IMR-90 (cell line): ENCODE data around the gene OR51D1. TPM values are rescaled to one million over a fixed set of nuclear protein-coding genes. Genes with fewer than 3 reads are reported as not detected.

ENCODE experiments used
- ATAC-seq: fragments of 200-7000 bp; cut with Tn5 transposase; 2 replicates; pipeline ENCODE4 v1.9.1; 2020; ENCODE audit warnings: low read depth, mild to moderate bottlenecking, moderate library complexity
- BruUV-seq: library from RNA; stranded (reverse); fragments of 400-500 nt; replicated peaks from 2 replicates; lab custom pipeline; 2021; lab: Mats Ljungman, UMichigan
- CTCF ChIA-PET: fragments of 300-600 bp; formaldehyde crosslinking; extraction: SDS; loops from one replicate; lab custom pipeline; 2021; ENCODE audit warnings: antibody characterized with exemption; lab: Yijun Ruan, JAX
- POLR2A ChIA-PET: fragments of 300-600 bp; sonication (Branson Sonifier 250); formaldehyde crosslinking; loops from one replicate; lab custom pipeline; 2022; ENCODE audit warnings: antibody characterized with exemption; ENCODE audit not compliant: unreplicated experiment; lab: Charles Lee
- DNase-seq: peaks from one replicate; pipeline ENCODE4 v3.0.0; 2013
- H2AFZ ChIP-seq: replicated peaks from 2 replicates; pipeline ENCODE3; 2013; ENCODE audit warnings: low read length, mild to moderate bottlenecking; ENCODE audit not compliant: poor library complexity
- H2AK5ac ChIP-seq: 2 replicates; pipeline ENCODE4 v1.6.1; 2013; ENCODE audit warnings: low read depth, low read length, inconsistent platforms
- H2AK9ac ChIP-seq: replicated peaks from 2 replicates; pipeline ENCODE3; 2013; ENCODE audit warnings: mild to moderate bottlenecking, low read depth, low read length, moderate library complexity; ENCODE audit not compliant: poor library complexity
- H2BK120ac ChIP-seq: 2 replicates; pipeline ENCODE4 v1.6.1; 2013; ENCODE audit warnings: low read depth, low read length, inconsistent platforms
- H2BK15ac ChIP-seq: 3 replicates; pipeline ENCODE4 v1.6.1; 2013; ENCODE audit warnings: low read depth, low read length, inconsistent platforms
- H2BK20ac ChIP-seq: 2 replicates; pipeline ENCODE4 v1.6.1; 2013; ENCODE audit warnings: low read depth, mild to moderate bottlenecking, inconsistent platforms, low read length, moderate library complexity
- H2BK5ac ChIP-seq: 2 replicates; pipeline ENCODE4 v1.6.1; 2013; ENCODE audit warnings: mild to moderate bottlenecking, low read depth, low read length, inconsistent platforms; ENCODE audit not compliant: poor library complexity, severe bottlenecking
- H3K14ac ChIP-seq: replicated peaks from 2 replicates; pipeline ENCODE4 v1.6.1; 2013; ENCODE audit warnings: low read depth, low read length, inconsistent platforms
- H3K18ac ChIP-seq: 2 replicates; pipeline ENCODE4 v1.6.1; 2013; ENCODE audit warnings: low read depth, low read length, control low read depth
- H3K23ac ChIP-seq: 2 replicates; pipeline ENCODE4 v1.6.1; 2013; ENCODE audit warnings: low read depth, low read length, inconsistent platforms
- H3K27ac ChIP-seq: 2 replicates; pipeline ENCODE4 v1.5.1; 2013; ENCODE audit warnings: mild to moderate bottlenecking, control low read depth, low read length; ENCODE audit not compliant: insufficient read depth
- H3K27me3 ChIP-seq: 2 replicates; pipeline ENCODE4 v1.6.1; 2013; ENCODE audit warnings: low read length; ENCODE audit not compliant: control insufficient read depth, insufficient read depth
- H3K36me3 ChIP-seq: 2 replicates; pipeline ENCODE4 v1.6.1; 2013; ENCODE audit warnings: low read length, mixed read lengths; ENCODE audit not compliant: control insufficient read depth, insufficient read depth
- H3K4ac ChIP-seq: 2 replicates; pipeline ENCODE4 v1.6.1; 2013; ENCODE audit warnings: low read depth, low read length, inconsistent platforms
- H3K4me1 ChIP-seq: 2 replicates; pipeline ENCODE4 v1.6.1; 2013; ENCODE audit warnings: low read length, mixed read lengths; ENCODE audit not compliant: control insufficient read depth, insufficient read depth
- H3K4me2 ChIP-seq: 2 replicates; pipeline ENCODE4 v1.6.1; 2013; ENCODE audit warnings: low read depth, mild to moderate bottlenecking, control low read depth, low read length, moderate library complexity
- H3K4me3 ChIP-seq: 2 replicates; pipeline ENCODE4 v1.5.1; 2013; ENCODE audit warnings: low read depth, mild to moderate bottlenecking, control low read depth, low read length, moderate library complexity; ENCODE audit not compliant: insufficient read depth
- H3K56ac ChIP-seq: 2 replicates; pipeline ENCODE4 v1.6.1; 2013; ENCODE audit warnings: low read length, inconsistent platforms; ENCODE audit not compliant: insufficient read depth; ENCODE audit errors: extremely low read depth
- H3K79me1 ChIP-seq, 2 experiments: 2 replicates each; pipeline ENCODE4 v1.6.1; 2013; ENCODE audit warnings: low read length in 2 of 2, inconsistent platforms in 1 of 2, low read depth in 1 of 2
- H3K9ac ChIP-seq: 2 replicates; pipeline ENCODE4 v1.6.1; 2013; ENCODE audit warnings: low read depth, low read length, control low read depth
- H3K9me1 ChIP-seq: 2 replicates; pipeline ENCODE4 v1.6.1; 2013; ENCODE audit warnings: low read length, inconsistent platforms; ENCODE audit not compliant: insufficient read depth
- H3K9me3 ChIP-seq: 2 replicates; pipeline ENCODE4 v1.6.1; 2013; ENCODE audit warnings: low read length; ENCODE audit not compliant: control insufficient read depth, insufficient read depth
- H4K20me1 ChIP-seq: 2 replicates; pipeline ENCODE4 v1.6.1; 2013; ENCODE audit warnings: low read length, inconsistent platforms; ENCODE audit not compliant: insufficient read depth
- H4K5ac ChIP-seq: 2 replicates; pipeline ENCODE4 v1.6.1; 2013; ENCODE audit warnings: mild to moderate bottlenecking, low read depth, low read length, control low read depth
- H4K8ac ChIP-seq, 2 experiments: 2 replicates each; pipeline ENCODE4 v1.6.1; 2013; ENCODE audit warnings: low read depth in 2 of 2, low read length in 2 of 2, control low read depth in 1 of 2, inconsistent platforms in 1 of 2
- H4K91ac ChIP-seq: 2 replicates; pipeline ENCODE4 v1.6.1; 2013; ENCODE audit warnings: low read depth, low read length, inconsistent platforms; ENCODE audit not compliant: insufficient read depth
- BHLHE40 ChIP-seq: fragments of 150-350 bp; IDR thresholded peaks from 2 replicates; pipeline ENCODE4 v1.6.1; 2016; ENCODE audit warnings: mild to moderate bottlenecking, low read depth, low read length
- CEBPB ChIP-seq: IDR thresholded peaks from 2 replicates; pipeline ENCODE4 v1.6.1; 2012; ENCODE audit warnings: low read depth, low read length, improper control_type of control experiment
- CHD1 ChIP-seq: IDR thresholded peaks from 2 replicates; pipeline ENCODE4 v1.6.1; 2012; ENCODE audit warnings: low read depth, low read length, improper control_type of control experiment
- CTCF ChIP-seq: conservative IDR thresholded peaks from 2 replicates; pipeline ENCODE4 v1.5.1; 2012; ENCODE audit warnings: mild to moderate bottlenecking, low read depth, low read length, improper control_type of control experiment
- ELK1 ChIP-seq: fragments of 150-350 bp; IDR thresholded peaks from 2 replicates; pipeline ENCODE4 v1.6.1; 2016; ENCODE audit warnings: low read depth, mild to moderate bottlenecking, low read length, moderate library complexity, borderline replicate concordance
- FOS ChIP-seq: fragments of 150-350 bp; IDR thresholded peaks from 2 replicates; pipeline ENCODE4 v1.6.1; 2016; ENCODE audit warnings: low read depth, low read length
- MAFK ChIP-seq: IDR thresholded peaks from 2 replicates; pipeline ENCODE4 v1.6.1; 2012; ENCODE audit warnings: low read depth, low read length, improper control_type of control experiment
- MAZ ChIP-seq: IDR thresholded peaks from 2 replicates; pipeline ENCODE4 v1.6.1; 2012; ENCODE audit warnings: low read depth, mild to moderate bottlenecking, low read length, improper control_type of control experiment, moderate library complexity, borderline replicate concordance
- MXI1 ChIP-seq: IDR thresholded peaks from 2 replicates; pipeline ENCODE4 v1.6.1; 2012; ENCODE audit warnings: low read depth, mild to moderate bottlenecking, low read length, moderate library complexity, borderline replicate concordance
- NFE2L2 ChIP-seq: fragments of 150-350 bp; IDR thresholded peaks from 2 replicates; pipeline ENCODE4 v1.6.1; 2016; ENCODE audit warnings: low read depth, mild to moderate bottlenecking, low read length
- POLR2A ChIP-seq: IDR thresholded peaks from 2 replicates; pipeline ENCODE4 v1.6.1; 2012; ENCODE audit warnings: mild to moderate bottlenecking, low read depth, low read length
- RAD21 ChIP-seq: IDR thresholded peaks from 2 replicates; pipeline ENCODE4 v1.6.1; 2012; ENCODE audit warnings: low read length, improper control_type of control experiment
- RCOR1 ChIP-seq: IDR thresholded peaks from 2 replicates; pipeline ENCODE4 v1.6.1; 2012; ENCODE audit warnings: mild to moderate bottlenecking, low read length, improper control_type of control experiment; ENCODE audit not compliant: insufficient replicate concordance
- RFX5 ChIP-seq: IDR thresholded peaks from 2 replicates; pipeline ENCODE4 v1.8.0; 2012; ENCODE audit warnings: low read depth, mild to moderate bottlenecking, low read length, moderate library complexity
- SMC3 ChIP-seq: fragments of 150-350 bp; IDR thresholded peaks from 2 replicates; pipeline ENCODE4 v1.6.1; 2016; ENCODE audit warnings: low read depth, mild to moderate bottlenecking, antibody characterized with exemption, low read length, moderate library complexity
- USF2 ChIP-seq: fragments of 150-350 bp; IDR thresholded peaks from 2 replicates; pipeline ENCODE4 v1.6.1; 2017; ENCODE audit warnings: mild to moderate bottlenecking, antibody characterized with exemption, low read length, low read depth
- dilution Hi-C: fragments of 300-500 bp; cut with HindIII; formaldehyde crosslinking; loops from one replicate; pipeline ENCODE4 v1.14.3; 2018; ENCODE audit warnings: low sequenced_read_pairs; ENCODE audit not compliant: unreplicated experiment
- in situ Hi-C: fragments of 300-500 bp; cut with MboI; formaldehyde crosslinking; loops from 3 replicates; pipeline ENCODE4 v1.14.3; 2019; ENCODE audit warnings: low sequenced_read_pairs, inconsistent platforms, mixed read lengths
- intact Hi-C: fragments of 100-400 bp; cut with micrococcal nuclease; formaldehyde crosslinking; loops from 2 replicates; pipeline ENCODE4 v1.10.0; 2022
- polyA plus RNA-seq, 3 experiments: library from polyadenylated mRNA; depleted of rRNA; stranded (reverse); fragments of >200 nt; gene quantifications; 2 replicates each; pipeline ENCODE4 v1.2.3, GENCODE V29; 2012; ENCODE audit warnings: low replicate concordance in 1 of 3
- total RNA-seq: library from RNA; depleted of rRNA; stranded (reverse); fragments of >200 nt; gene quantifications from 2 replicates; pipeline ENCODE4 v1.2.3, GENCODE V29; 2012

Gene OR51D1
- total and polyA plus RNA-seq, 2 of the 4 experiments (the other 2 are of a cell fraction): not detected

- no peak overlapping the region for H2BK120ac ChIP-seq
- H4K20me1 ChIP-seq: no peaks in the 10 kb centered on the region
- ATAC-seq (no peak), DNase-seq (no peak)
- no peak overlapping the region for H3K4me3 ChIP-seq
- no peak overlapping the region for H2AK9ac ChIP-seq
- no peak overlapping the region for H3K27ac ChIP-seq
- ChIA-PET POLR2A (no interaction called here), CTCF (no interaction called here)
- no peak overlapping the region for H3K56ac ChIP-seq
- TF ChIP-seq RAD21 (no peak), RFX5 (no peak), MAFK (no peak), SMC3 (no peak), CTCF (no peak), POLR2A (no peak), NFE2L2 (no peak), USF2 (no peak), CEBPB (no peak), CHD1 (no peak), MXI1 (no peak), FOS (no peak), BHLHE40 (no peak), MAZ (no peak), RCOR1 (no peak), ELK1 (no peak)
- H4K8ac ChIP-seq: no peak overlapping the region
- intact Hi-C loops (no loop called here), in situ Hi-C loops (no loop called here), dilution Hi-C loops (no loop called here)
- H2BK15ac ChIP-seq: no peak overlapping the region
- H4K91ac ChIP-seq: no peak overlapping the region
- H3K27me3 ChIP-seq: peaks cover 2% of the 10 kb centered on the region; the same call in 1 of the 2 replicates
- H3K9ac ChIP-seq: no peak overlapping the region
- no peak overlapping the region for H2BK5ac ChIP-seq
- H3K36me3 ChIP-seq: no peaks in the 10 kb centered on the region
- no peaks in the 10 kb centered on the region for H3K9me1 ChIP-seq
- H3K4me1 ChIP-seq: no peaks in the 10 kb centered on the region
- no peak overlapping the region for H2BK20ac ChIP-seq
- no peak overlapping the region for H2AK5ac ChIP-seq
- no peak overlapping the region for H3K4me2 ChIP-seq
- H4K5ac ChIP-seq: no peak overlapping the region
- no peak overlapping the region for H3K23ac ChIP-seq
- H3K14ac ChIP-seq: no peak overlapping the region
- no peaks in the 10 kb centered on the region for H3K79me1 ChIP-seq
- H3K4ac ChIP-seq: no peak overlapping the region
- BruUV-seq: no TSS peak
- no peak overlapping the region for H3K18ac ChIP-seq
- no peaks in the 10 kb centered on the region for H3K9me3 ChIP-seq
- no peak overlapping the region for H2AFZ ChIP-seq
Observed at GRCh38 chr11:4615856-4616444, 21.3 kb upstream of the OR51D1 start.
